Fibroblast of lung (primary cell): Measurements from ENCODE around the gene SMCO2. TPM values are rescaled to one million over a fixed set of nuclear protein-coding genes. Genes with fewer than 3 reads are reported as not detected.

Source experiments
- DNase-seq, 2 donors: peaks; one replicate each; pipeline versions ENCODE4 v3.0.0 to v3.0.0-alpha.2; 2010; ENCODE audit warnings: low read depth in 2 of 2
- H2AFZ ChIP-seq: 2 replicates; pipeline ENCODE4 v1.5.1; 2012; ENCODE audit warnings: low read length, control low read depth, inconsistent platforms
- H3K27ac ChIP-seq: 2 replicates; pipeline ENCODE4 v1.5.1; 2011; ENCODE audit warnings: low read length, control low read depth; ENCODE audit not compliant: insufficient read depth
- H3K27me3 ChIP-seq: 2 replicates; pipeline ENCODE4 v1.5.1; 2011; ENCODE audit warnings: mild to moderate bottlenecking, low read length; ENCODE audit not compliant: control insufficient read depth, insufficient read depth
- H3K36me3 ChIP-seq: 2 replicates; pipeline ENCODE4 v1.5.1; 2011; ENCODE audit warnings: low read length; ENCODE audit not compliant: control insufficient read depth, insufficient read depth
- H3K4me1 ChIP-seq: 2 replicates; pipeline ENCODE4 v1.5.1; 2011; ENCODE audit warnings: low read length; ENCODE audit not compliant: control insufficient read depth, insufficient read depth; ENCODE audit errors: extremely low read depth
- H3K4me2 ChIP-seq: 2 replicates; pipeline ENCODE4 v1.5.1; 2011; ENCODE audit warnings: low read length, control low read depth; ENCODE audit not compliant: insufficient read depth; ENCODE audit errors: extremely low read depth
- H3K4me3 ChIP-seq, 4 experiments: fragments of 200-600 bp in 1 of 4; sonication (generic) in 1 of 4; replicated peaks in 1 of 4; 2 replicates each; pipeline ENCODE4 v1.5.1; 2011 to 2016; ENCODE audit warnings: low read length in 4 of 4, low read depth in 3 of 4, mild to moderate bottlenecking in 3 of 4, control low read depth in 2 of 4, inconsistent platforms in 1 of 4, mixed read lengths in 1 of 4; ENCODE audit not compliant: insufficient read depth in 1 of 4; ENCODE audit errors: control extremely low read depth in 1 of 4
- H3K79me2 ChIP-seq: 2 replicates; pipeline ENCODE4 v1.5.1; 2012; ENCODE audit warnings: mild to moderate bottlenecking, low read length, inconsistent platforms; ENCODE audit not compliant: control insufficient read depth, insufficient read depth
- H3K9ac ChIP-seq: 2 replicates; pipeline ENCODE4 v1.5.1; 2011; ENCODE audit warnings: mild to moderate bottlenecking, low read length, control low read depth; ENCODE audit not compliant: insufficient read depth
- H3K9me3 ChIP-seq: 2 replicates; pipeline ENCODE4 v1.5.1; 2012; ENCODE audit warnings: low read depth, low read length; ENCODE audit not compliant: control insufficient read depth, insufficient read depth
- H4K20me1 ChIP-seq: 2 replicates; pipeline ENCODE4 v1.5.1; 2011; ENCODE audit warnings: low read length; ENCODE audit not compliant: control insufficient read depth, insufficient read depth; ENCODE audit errors: extremely low read depth
- CTCF ChIP-seq, 2 donors: IDR thresholded peaks in 1 of 2; conservative IDR thresholded peaks in 1 of 2; 1 replicate in 1 of 2; 2 replicates in 1 of 2; pipeline ENCODE4 v1.5.1; 2011 to 2012; ENCODE audit warnings: low read length in 2 of 2, control low read depth in 1 of 2, inconsistent platforms in 1 of 2, low read depth in 1 of 2, mild to moderate bottlenecking in 1 of 2
- EZH2 ChIP-seq: IDR thresholded peaks from 2 replicates; pipeline ENCODE4 v1.5.1; 2012; ENCODE audit warnings: low read length, control low read depth, mild to moderate bottlenecking; ENCODE audit errors: missing control alignments
- polyA plus RNA-seq, 2 donors: library from polyadenylated mRNA; depleted of rRNA in 1 of 2; stranded (reverse) in 1 of 2; unstranded in 1 of 2; fragments of >200 nt; gene quantifications; 2 replicates each; pipeline ENCODE4 v1.2.1, GENCODE V29; 2011 to 2012; ENCODE audit warnings: missing spikeins in 1 of 2
- total RNA-seq: library from RNA; depleted of rRNA; stranded (reverse); fragments of >200 nt; gene quantifications from 2 replicates; pipeline ENCODE4 v1.2.1, GENCODE V29; 2014

Gene SMCO2
- total and polyA plus RNA-seq, 2 donors (not counting 1 experiment from before 2014, with no cell fraction given): not detected

DNA sequence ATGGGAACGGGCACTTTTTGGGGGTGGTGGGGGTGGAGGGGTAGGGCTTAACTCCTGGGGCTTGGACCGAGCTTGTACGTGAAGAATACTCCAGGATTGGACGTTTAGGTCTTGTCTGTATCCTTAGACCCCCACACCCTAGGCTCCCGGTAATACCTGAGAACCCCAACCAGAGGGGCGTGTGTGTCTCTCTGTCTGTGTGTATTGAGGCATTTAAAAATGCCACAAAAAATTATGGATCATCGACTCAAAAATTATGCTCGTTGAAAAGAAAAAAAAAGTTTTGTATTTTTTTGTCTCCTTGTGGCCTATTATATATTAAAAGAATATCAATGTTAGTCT lies 77.9 kb downstream of the SMCO2 start:
- H3K27me3 ChIP-seq: no peaks in the 10 kb centered on the region
- peak overlapping the region; percentile 86 for H3K4me2 ChIP-seq
- H3K27ac ChIP-seq: peak overlapping the region; percentile 89
- TF ChIP-seq CTCF (conservative IDR thresholded peaks at IDR 0.05 in 1 of 2, IDR thresholded peaks at IDR 0.05 in 1 of 2; ENCODE audit: low read depth in 1 of 2, low read length in 2 of 2): no peak
- no peak for TF ChIP-seq EZH2
- no peak overlapping the region for H2AFZ ChIP-seq
- no peaks in the 10 kb centered on the region for H3K9me3 ChIP-seq
- H3K4me3 ChIP-seq: peak overlapping the region; percentile 82 to 93 (median 84)
- peaks cover 50% of the 10 kb centered on the region for H3K79me2 ChIP-seq
- no peak for DNase-seq
- peaks cover 6% of the 10 kb centered on the region for H3K4me1 ChIP-seq
- no peaks in the 10 kb centered on the region for H3K36me3 ChIP-seq
- no peaks in the 10 kb centered on the region for H4K20me1 ChIP-seq
- peak overlapping the region; percentile 79 for H3K9ac ChIP-seq

GRCh38 chr12:27524839-27525753 lies 78.6 kb downstream of the SMCO2 start:
- H3K4me1 ChIP-seq: peaks cover 6% of the 10 kb centered on the region
- DNase-seq: peak; percentile 73 to 85
- TF ChIP-seq EZH2 (no peak), CTCF (conservative IDR thresholded peaks at IDR 0.05 in 1 of 2, IDR thresholded peaks at IDR 0.05 in 1 of 2; ENCODE audit: low read depth in 1 of 2, low read length in 2 of 2) (peak in 1 of 2 donors; percentile 4)
- peaks cover 56% of the 10 kb centered on the region for H3K79me2 ChIP-seq
- no peaks in the 10 kb centered on the region for H3K27me3 ChIP-seq
- no peak overlapping the region for H2AFZ ChIP-seq
- peak overlapping the region; percentile 82 to 93 (median 84) for H3K4me3 ChIP-seq
- peak overlapping the region; percentile 86 for H3K4me2 ChIP-seq
- peak overlapping the region; percentile 79 for H3K9ac ChIP-seq
- peak overlapping the region; percentile 89 for H3K27ac ChIP-seq
- no peaks in the 10 kb centered on the region for H3K36me3 ChIP-seq
- H3K9me3 ChIP-seq: no peaks in the 10 kb centered on the region
- no peaks in the 10 kb centered on the region for H4K20me1 ChIP-seq

- Histone ChIP-seq H3K27me3 (no peaks in the 10 kb centered on the region), H3K36me3 (no peaks in the 10 kb centered on the region), H4K20me1 (no peaks in the 10 kb centered on the region), H3K27ac (no peak overlapping the region), H3K9ac (no peak overlapping the region), H3K4me2 (no peak overlapping the region), H3K9me3 (no peaks in the 10 kb centered on the region), H2AFZ (no peak overlapping the region), H3K4me1 (peaks cover 2% of the 10 kb centered on the region), H3K79me2 (peaks cover 78% of the 10 kb centered on the region), H3K4me3 (no peak overlapping the region)
- no peak for DNase-seq
- no peak for TF ChIP-seq EZH2
- no peak for TF ChIP-seq CTCF (conservative IDR thresholded peaks at IDR 0.05 in 1 of 2, IDR thresholded peaks at IDR 0.05 in 1 of 2; ENCODE audit: low read depth in 1 of 2, low read length in 2 of 2)
Observed at GRCh38 chr12:27527512-27527911, 81.0 kb downstream of the SMCO2 start.
